Body of pancreas (tissue), 4 donors: Measurements from ENCODE around the gene PKNOX2.

ENCODE experiments used
- POLR2A ChIP-seq, 3 donors: fragments of 450-650 bp; IDR thresholded peaks; one replicate each; pipeline ENCODE4 v1.6.1; 2016; ENCODE audit warnings: antibody characterized with exemption in 3 of 3, mild to moderate bottlenecking in 2 of 3
- TF ChIP-seq, protein P1 (sequence below), 7 experiments: fragments of 450-650 bp in 4 of 7; fragments of 200-600 bp in 3 of 7; sonication (generic) in 3 of 7; IDR thresholded peaks; one replicate each; pipeline ENCODE4 v1.5.1; 2016 to 2019; ENCODE audit warnings: antibody characterized with exemption in 7 of 7

DNA sequence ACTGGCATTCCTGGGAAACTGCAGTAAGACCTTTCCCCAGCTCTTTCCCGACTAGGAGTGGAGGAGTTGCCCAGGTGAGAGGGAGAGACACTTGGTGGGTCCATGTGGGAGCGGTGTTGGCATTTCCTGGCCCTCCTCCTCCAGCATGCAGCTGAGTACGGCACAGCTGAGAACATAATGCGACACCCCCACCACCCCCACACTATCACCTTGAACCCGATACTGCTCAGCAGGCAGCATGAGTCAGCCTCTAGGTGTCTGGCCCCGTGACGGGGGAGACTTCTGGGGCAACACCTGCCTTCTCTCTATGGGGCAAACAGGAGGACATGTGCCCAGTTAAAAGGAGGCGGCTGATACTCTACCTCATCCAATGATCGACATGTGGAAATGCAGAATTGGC, 64.4 kb downstream of the PKNOX2 start:
- no peak for TF ChIP-seq POLR2A (IDR thresholded peaks at IDR 0.05)
- TF ChIP-seq, protein P1, sequence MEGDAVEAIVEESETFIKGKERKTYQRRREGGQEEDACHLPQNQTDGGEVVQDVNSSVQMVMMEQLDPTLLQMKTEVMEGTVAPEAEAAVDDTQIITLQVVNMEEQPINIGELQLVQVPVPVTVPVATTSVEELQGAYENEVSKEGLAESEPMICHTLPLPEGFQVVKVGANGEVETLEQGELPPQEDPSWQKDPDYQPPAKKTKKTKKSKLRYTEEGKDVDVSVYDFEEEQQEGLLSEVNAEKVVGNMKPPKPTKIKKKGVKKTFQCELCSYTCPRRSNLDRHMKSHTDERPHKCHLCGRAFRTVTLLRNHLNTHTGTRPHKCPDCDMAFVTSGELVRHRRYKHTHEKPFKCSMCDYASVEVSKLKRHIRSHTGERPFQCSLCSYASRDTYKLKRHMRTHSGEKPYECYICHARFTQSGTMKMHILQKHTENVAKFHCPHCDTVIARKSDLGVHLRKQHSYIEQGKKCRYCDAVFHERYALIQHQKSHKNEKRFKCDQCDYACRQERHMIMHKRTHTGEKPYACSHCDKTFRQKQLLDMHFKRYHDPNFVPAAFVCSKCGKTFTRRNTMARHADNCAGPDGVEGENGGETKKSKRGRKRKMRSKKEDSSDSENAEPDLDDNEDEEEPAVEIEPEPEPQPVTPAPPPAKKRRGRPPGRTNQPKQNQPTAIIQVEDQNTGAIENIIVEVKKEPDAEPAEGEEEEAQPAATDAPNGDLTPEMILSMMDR (IDR thresholded peaks at IDR 0.05) = no peak
